GM18499 (cell line): Measurements from ENCODE around the gene SERPINA1.

Experiments
- ATAC-seq: cut with Tn5 transposase; IDR thresholded peaks from one replicate; pipeline ENCODE4 v1.9.1; 2021; ENCODE audit warnings: moderate number of reproducible peaks; ENCODE audit not compliant: insufficient read depth, unreplicated experiment

SERPINA1 gene

DNA sequence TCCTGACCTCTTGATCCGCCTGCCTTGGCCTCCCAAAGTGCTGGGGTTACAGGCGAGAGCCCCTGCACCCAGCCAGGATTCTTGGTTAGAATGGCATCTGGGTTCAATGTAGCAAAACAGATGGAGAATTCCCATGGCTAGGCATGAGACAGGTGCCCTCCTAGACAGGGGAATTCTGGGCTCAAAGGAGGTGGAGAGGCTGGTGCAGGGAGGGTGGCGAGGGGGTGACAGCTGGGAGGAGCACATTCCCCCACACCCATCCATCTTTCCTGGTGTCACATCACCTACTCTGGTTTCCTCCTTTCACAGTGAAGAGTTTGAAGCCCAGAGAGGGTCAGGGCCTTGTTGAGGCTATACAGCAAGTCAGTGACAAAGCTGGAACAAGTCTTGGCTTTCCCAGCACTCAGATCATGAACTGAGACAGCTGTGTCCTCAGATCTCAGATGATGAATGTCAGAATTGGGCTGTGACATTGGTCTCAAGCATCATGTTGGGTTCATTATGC is 2.8 kb downstream of the SERPINA1 start:
- no peak for ATAC-seq

DNA sequence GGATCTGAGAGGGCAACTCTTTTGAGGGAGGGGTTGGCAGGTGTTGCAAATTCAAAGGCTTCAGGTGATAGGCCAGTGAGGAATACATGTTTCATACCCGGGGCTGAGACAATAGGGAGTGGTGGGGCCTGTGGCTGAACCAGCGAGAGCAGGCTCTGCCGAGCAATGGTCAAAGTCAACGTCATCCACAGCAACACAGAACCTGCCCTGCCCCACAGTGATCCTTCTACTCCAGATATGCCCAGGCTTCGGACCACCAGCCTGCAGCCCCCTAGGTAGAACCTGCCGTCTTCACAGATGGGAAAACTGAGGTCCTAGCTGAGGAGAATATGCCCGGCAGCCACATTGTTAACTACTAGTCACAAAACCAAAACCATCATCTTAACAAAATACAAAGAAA is 4.1 kb downstream of the SERPINA1 start:
- no peak for ATAC-seq

DNA sequence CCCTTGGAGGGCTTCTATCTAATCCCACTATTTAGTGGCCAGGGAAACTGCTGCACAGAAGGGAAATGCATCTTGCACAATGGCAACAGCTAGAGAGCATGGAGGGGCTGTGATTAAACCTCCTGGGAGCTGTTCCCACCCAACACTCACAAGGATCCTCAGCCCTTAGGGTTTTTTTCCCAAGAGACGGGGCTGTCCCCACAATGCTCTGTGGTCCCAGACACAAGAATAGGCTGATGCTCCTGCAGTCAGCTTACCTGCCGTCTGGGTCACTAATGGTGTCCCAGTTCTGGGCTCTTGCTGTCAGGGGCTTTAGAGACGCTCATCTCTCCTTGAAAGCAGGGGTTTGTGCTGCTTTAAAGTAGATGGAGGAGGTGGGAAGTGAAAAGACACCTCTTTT is 4.6 kb downstream of the SERPINA1 start:
- ATAC-seq, result no peak

DNA sequence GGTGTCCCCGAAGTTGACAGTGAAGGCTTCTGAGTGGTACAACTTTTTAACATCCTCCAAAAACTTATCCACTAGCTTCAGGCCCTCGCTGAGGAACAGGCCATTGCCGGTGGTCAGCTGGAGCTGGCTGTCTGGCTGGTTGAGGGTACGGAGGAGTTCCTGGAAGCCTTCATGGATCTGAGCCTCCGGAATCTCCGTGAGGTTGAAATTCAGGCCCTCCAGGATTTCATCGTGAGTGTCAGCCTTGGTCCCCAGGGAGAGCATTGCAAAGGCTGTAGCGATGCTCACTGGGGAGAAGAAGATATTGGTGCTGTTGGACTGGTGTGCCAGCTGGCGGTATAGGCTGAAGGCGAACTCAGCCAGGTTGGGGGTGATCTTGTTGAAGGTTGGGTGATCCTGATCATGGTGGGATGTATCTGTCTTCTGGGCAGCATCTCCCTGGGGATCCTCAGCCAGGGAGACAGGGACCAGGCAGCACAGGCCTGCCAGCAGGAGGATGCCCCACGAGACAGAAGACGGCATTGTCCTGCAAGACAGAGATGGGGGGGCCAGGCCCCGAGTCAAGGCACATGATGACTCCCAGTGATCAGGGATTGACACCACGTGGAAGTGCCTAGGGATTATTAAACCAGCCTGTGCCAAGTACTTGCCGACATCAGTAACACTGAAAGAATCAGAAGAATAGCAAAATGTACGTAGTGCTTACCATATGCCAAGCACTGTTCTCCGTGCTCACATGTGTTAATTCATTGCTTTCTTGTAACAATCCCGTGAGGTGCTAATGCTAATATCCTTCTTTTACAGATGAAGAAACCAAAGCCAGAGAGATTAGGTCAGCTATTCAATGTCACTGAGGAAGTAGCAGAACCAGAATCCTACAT is 5.4 kb downstream of the SERPINA1 start:
- ATAC-seq, result no peak

DNA sequence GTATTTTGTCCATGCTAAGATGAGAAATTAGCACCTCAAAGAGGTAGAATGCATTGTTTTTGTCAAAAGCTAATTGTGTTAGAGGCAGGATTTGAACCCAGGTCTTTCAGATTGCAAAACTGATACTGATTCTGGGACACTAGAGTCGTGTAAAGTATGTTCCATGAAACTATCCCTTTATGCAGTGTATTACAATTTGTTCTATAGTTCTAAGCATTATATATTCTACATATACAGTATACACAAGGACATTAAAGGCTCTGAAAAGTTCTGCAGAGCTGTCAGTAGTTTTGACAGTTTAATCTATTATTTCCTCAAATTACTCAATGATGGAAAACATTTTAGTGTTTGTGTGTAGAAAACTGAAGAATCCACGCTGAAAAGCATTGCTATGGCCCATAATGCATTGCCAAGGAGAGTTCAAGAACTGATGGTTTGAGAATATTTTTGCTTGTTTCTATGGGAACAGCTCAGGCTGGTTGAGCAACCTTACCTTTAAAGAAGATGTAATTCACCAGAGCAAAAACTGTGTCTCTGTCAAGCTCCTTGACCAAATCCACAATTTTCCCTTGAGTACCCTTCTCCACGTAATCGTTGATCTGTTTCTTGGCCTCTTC is 6.2 kb downstream of the SERPINA1 start:
- ATAC-seq, result no peak

DNA sequence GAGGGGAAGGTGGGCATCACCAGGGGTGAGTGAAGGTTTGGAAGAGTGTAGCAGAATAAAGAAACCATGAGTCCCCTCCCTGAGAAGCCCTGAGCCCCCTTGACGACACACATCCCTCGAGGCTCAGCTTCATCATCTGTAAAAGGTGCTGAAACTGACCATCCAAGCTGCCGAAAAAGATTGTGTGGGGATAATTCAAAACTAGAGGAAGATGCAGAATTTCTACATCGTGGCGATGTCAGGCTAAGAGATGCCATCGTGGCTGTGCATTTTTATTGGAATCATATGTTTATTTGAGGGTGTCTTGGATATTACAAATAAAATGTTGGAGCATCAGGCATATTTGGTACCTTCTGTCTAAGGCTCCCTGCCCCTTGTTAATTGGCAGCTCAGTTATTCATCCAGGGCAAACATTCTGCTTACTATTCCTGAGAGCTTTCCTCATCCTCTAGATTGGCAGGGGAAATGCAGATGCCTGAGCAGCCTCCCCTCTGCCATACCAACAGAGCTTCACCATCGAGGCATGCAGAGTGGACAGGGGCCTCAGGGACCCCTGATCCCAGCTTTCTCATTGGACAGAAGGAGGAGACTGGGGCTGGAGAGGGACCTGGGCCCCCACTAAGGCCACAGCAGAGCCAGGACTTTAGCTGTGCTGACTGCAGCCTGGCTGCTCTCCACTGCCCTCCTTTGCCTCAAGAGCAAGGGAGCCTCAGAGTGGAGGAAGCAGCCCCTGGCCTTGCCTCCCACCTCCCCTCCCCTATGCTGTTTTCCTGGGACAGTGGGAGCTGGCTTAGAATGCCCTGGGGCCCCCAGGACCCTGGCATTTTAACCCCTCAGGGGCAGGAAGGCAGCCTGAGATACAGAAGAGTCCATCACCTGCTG is 7.0 kb downstream of the SERPINA1 start:
- no peak for ATAC-seq

DNA sequence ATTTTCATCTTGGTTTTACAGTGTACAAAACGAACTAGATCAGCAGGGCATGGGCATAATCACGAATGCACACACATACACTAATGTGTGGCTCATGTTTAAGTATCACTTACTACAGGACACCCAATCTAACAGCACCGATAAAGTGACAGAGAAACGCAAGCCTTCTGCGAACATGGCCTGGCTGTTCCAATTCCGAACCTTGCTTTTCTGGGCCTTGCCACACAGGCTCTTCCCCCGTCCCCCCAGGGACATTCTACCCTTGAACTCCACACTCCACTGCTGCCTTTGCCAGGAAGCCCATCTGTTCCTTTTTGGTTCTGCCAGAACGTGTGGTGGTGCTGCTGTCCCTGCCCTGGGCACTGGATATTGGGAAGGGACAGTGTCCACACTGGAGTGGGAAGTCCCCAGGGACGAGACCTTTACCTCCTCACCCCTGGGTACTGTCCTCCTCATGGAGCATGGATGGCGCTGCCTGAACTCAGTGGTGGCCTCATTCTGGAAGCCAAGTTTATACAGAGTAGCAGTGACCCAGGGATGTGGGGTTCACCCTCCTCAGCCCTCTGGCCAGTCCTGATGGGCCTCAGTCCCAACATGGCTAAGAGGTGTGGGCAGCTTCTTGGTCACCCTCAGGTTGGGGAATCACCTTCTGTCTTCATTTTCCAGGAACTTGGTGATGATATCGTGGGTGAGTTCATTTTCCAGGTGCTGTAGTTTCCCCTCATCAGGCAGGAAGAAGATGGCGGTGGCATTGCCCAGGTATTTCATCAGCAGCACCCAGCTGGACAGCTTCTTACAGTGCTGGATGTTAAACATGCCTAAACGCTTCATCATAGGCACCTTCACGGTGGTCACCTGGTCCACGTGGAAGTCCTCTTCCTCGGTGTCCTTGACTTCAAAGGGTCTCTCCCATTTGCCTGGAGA is 7.9 kb downstream of the SERPINA1 start:
- ATAC-seq, result no peak

DNA sequence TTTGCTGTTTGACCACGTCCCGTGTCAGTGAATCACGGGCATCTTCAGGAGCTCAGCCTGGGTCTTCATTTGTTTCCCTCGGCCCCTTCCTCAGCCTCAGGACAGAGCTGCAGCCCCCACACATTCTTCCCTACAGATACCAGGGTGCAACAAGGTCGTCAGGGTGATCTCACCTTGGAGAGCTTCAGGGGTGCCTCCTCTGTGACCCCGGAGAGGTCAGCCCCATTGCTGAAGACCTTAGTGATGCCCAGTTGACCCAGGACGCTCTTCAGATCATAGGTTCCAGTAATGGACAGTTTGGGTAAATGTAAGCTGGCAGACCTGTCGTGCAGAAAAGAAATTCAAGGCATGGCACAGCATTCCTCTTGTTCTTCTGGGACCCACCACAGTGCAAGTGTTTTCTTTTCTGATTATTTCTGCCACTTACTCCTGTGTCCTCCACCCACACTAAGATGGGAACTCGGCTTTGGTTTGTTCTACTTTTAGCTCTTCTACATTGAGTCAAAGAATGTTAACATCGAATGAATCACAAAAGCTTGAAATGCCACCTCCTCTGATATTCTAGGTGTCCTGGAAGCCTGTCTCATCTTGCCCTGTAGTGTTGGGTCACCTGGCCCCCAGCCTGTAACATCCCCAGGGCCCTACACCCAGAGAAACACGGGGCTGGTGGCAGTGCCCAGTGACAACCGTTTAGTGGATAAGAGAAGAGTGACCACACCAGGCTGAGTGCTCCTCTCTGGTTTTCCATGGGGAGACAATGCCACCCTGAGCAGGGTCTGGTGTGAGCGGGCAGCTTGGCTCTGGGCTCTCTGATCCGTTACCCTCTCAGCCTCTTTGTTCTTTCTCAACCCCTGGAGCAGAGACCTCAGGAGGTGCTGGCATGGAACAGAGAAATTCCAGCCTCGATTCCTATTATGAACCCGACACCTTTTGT is 8.8 kb downstream of the SERPINA1 start:
- ATAC-seq, result no peak

DNA sequence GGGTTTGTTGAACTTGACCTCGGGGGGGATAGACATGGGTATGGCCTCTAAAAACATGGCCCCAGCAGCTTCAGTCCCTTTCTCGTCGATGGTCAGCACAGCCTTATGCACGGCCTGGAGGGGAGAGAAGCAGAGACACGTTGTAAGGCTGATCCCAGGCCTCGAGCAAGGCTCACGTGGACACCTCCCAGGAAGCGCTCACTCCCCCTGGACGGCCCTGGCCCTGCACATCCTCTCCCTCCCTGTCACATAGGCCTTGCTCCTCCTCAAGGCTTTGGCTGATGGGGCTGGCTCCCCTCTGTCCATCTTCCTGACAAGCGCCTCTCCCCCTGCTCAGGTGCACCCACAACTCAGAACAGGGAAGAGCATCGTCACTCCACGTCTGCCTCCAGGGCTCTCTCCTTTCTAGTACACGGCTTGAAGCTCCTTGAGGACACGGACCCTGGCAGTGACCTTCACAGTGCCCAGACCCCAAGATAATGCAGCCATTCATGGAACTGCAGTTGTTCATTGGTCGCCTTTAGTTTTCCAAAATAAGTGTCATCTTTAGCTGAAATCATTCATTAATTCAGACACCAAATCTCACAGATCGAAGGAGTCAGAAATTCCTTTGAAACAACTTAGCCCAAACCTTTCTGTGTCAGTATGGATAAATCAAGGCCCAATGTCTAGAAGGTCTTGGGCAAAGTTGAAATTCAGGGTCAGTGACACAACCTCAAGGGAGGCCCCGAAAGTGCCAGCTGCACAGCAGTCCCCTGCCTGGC is 9.7 kb downstream of the SERPINA1 start:
- ATAC-seq, result no peak

DNA sequence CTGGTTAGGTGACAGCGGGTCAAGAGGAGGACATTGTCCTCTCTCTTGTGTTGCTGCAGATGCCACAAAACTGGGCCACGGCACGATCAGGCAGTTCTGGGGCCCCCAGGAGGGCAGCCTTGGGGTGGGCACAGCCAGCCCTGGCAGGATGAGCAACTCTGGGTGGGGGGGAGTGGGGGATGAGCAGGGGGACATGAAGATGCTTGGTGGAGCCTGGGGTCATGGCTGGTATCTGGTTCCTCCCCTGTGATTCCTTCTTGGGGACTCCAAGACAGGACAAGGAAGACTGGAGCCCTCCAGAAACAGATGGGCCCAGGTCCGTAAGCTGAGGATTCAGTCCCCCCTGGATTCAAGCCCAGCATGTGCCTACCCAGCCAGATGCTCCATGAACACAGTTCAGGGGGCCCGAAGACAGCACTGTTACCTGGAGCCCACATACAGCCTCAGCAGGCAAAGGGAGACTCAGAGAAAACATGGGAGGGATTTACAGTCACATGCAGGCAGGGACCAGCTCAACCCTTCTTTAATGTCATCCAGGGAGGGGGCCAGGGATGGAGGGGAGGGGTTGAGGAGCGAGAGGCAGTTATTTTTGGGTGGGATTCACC is 10.4 kb downstream of the SERPINA1 start:
- no peak for ATAC-seq

DNA sequence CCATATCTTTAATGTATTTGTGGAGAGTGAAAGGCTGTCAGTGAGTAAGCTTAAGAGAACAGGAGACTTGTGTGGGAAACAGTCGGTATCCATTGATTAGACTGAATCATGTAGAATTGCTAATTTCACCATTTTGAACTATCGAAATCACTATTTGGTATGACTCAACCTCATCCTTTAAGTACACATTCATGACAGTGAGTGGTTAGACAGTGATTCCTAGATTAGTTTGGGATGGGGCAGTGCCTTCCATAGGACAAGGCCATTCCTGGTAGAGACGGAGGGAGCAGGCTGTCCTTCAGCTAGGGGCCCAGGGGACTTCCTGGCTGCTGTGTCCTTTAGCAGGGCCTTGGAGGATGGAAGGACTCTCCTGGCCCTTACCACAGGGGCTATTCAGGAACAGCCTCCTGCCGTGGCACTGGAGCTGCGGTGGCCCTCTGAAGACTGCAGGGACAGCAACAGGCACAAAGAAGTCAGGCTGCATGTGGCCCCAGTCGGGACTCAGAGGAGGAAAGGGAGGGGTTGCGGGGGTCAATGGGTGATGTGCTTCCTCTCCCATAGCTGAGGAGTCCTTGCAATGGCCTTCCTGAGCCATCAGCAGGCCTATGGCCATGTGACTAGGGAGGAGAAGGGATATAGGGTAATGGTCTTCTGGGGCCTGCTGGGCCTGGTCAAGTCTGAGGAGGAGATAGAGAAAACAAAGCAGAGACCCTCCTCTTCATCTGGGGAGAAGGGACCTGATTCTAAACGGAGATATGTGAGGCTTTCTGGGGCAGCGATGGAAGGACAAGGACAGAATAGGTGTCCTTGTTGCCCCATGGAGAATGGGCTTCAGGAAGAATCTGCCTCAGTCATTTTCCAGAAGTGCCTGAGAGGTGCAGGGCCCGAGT is 11.2 kb downstream of the SERPINA1 start:
- no peak for ATAC-seq

DNA sequence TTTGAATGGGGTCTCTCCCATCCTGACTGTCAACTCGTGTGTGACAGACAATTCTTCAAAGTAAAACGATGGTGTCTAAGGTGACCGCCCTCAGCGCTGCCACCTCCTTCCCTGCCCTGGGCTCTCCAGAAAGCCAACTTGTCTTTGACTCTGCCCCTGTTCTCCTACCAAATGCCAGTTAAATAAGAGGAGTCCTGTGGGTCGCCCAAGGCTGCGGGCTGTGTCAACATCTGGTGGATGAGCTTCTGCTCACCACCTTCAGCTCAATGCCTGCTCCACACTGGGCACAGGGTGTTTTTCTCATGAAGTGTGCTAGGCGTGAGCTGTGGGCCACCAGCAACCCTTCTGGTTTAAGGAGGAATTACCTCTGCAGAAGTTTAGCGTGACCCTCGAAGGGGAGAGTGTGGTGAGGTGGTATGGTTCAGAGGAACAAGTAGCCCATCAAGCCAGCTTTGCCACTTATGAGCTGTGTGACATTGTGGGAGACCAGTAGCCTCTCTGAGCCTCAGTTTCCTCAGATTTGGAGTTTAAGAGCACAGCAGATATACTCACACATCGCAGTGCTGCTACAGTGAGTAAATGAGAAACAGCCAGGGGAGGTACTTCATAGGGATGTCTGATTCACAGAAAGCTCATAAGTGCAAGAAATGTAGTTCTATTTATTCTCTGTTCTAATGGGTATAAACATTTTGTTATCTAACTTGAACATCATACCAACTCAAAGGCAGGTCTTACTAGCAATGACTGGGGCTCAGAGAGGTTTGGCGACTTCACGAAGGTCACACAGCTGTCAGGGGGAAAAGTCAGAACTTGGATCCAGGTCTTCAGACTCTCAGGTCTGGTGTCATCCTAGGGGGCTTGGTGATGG is 12.1 kb downstream of the SERPINA1 start:
- ATAC-seq, result no peak

DNA sequence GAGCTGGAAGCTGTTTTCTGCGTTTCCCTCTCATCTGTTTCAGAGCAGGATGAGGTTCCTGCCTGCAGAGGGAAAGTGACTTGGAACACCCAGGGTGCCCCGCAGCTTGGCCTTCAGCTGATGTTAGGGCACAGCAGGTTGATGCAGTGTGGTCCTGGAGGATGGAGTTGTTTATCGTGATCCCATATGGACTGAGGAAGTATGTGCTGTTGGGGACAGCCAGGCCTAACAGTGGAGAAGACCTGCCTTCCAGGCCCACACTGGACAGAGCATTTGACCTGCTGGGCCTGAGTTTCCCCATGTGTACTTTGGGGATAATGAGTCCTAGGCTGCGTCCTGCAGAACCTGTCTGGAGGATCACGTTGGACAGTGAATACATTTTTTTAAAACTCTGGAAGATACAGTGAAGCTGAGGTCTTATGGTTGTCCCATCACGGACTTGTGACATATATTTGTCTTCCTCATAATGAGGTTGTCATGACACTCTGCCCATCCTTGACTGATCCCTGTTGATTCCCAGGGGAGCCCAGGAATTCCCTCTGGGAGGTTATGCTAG is 12.8 kb downstream of the SERPINA1 start:
- no peak for ATAC-seq

DNA sequence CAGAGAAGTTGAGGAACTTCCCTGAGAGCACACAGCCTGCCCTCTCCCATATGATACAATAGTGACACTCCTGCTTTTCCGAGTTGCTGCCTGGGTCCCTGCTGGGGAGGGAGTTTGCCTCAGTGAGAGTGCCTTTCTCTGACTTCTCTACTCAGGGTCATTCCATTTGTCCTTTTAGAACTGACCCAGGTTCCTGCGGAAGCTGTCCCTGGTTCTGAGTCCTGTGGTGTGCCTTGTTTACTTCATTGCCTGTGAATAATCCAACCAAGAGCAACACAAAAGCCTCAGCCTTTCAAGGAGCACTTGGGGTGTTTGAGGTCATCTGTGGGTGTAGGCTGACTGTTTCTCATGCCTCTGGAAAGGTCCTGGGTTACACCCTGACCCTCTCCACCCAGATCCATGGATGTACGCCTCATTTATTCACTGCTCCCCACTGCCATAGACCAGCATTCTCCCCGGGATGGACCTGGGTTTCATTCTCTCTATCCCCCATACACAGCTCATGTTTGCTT is 13.6 kb downstream of the SERPINA1 start:
- no peak for ATAC-seq

DNA sequence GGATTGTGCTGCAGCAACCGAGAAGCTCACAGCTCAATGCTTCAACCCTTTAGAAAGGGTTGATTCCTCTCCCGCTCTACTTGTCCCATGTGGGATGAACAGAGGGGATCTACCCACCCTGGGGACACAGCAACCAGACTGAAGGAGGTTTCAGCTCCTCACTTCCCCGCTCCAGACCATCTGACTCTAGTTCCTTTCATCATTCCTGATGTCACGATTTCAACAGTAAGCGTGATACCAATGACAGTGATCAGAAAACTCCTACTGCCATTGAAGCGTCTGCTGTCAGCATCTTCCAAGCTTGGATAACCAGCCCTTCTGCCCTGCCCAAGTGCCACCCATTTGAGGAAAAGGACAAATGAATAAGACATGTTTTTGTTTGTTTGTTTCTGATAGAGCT is 14.3 kb downstream of the SERPINA1 start:
- no peak for ATAC-seq
